ENCODE data around the gene CMTR2. TPM values are rescaled to one million over a fixed set of nuclear protein-coding genes. Genes with fewer than 3 reads are reported as not detected.

Gene CMTR2
- total RNA-seq, 1 donor from 2014 or later = 31.4 TPM

DNA sequence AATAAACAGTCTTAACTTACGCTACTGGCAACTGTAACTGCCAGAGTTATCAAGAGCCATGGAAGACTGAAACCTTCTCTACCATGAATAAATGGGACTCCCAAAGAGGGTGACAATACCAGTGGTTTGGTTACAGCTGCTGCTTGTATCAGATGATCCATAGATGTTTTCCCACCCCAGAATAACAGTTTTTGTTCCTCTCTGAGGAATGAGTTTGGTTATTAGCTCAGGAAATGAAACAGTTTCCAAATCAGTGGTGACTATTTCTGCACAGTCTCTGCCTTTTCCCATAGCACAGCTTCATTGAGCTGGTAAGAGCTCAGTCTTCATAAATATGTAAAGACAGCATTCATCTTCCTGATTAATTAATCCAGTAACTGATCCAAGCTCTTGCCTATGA is 44.7 kb downstream of the CMTR2 start:
- no peak overlapping the region for H3K27ac Mint-ChIP-seq

DNA sequence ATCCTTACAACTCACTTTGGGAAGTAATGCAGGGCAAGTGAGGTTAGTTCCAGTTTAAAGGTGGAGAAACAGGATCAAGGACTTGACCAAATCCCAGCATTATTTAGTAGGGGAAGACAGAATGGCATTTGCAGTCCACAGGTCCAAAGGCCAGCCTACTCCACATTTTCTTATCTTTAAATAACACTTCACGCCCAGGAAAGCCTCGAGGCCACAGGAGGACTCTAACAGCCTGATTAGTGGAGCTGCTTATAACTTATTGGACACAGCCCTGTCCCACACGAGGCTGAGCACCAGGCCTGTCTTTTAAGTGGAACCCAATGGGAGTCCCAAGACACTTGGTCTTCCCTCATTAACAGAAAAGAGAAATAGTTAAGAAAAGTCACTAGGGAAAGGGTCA is 46.6 kb downstream of the CMTR2 start:
- TF ChIP-seq, protein P1, sequence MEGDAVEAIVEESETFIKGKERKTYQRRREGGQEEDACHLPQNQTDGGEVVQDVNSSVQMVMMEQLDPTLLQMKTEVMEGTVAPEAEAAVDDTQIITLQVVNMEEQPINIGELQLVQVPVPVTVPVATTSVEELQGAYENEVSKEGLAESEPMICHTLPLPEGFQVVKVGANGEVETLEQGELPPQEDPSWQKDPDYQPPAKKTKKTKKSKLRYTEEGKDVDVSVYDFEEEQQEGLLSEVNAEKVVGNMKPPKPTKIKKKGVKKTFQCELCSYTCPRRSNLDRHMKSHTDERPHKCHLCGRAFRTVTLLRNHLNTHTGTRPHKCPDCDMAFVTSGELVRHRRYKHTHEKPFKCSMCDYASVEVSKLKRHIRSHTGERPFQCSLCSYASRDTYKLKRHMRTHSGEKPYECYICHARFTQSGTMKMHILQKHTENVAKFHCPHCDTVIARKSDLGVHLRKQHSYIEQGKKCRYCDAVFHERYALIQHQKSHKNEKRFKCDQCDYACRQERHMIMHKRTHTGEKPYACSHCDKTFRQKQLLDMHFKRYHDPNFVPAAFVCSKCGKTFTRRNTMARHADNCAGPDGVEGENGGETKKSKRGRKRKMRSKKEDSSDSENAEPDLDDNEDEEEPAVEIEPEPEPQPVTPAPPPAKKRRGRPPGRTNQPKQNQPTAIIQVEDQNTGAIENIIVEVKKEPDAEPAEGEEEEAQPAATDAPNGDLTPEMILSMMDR (IDR thresholded peaks at IDR 0.05; ENCODE audit: unreplicated experiment) = no peak
- Mint-ChIP-seq H3K4me3 (ENCODE audit: low read depth) (no peak overlapping the region), H3K36me3 (ENCODE audit: insufficient read depth) (no peaks in the 10 kb centered on the region), H3K4me1 (ENCODE audit: low read depth) (peaks cover 4% of the 10 kb centered on the region), H3K27ac (no peak overlapping the region), H3K9me3 (ENCODE audit: low read depth) (no peaks in the 10 kb centered on the region), H3K27me3 (no peaks in the 10 kb centered on the region)
- no peak for DNase-seq (ENCODE audit: low spot score, unreplicated experiment)

More for the DNA sequence above, 44.7 kb downstream of the CMTR2 start:
- H3K36me3 Mint-ChIP-seq (ENCODE audit: insufficient read depth) = no peaks in the 10 kb centered on the region
- DNase-seq (ENCODE audit: low spot score, unreplicated experiment) = no peak
- no peaks in the 10 kb centered on the region for H3K27me3 Mint-ChIP-seq
- no peaks in the 10 kb centered on the region for H3K9me3 Mint-ChIP-seq (ENCODE audit: low read depth)
- H3K4me3 Mint-ChIP-seq (ENCODE audit: low read depth) = no peak overlapping the region
- H3K4me1 Mint-ChIP-seq (ENCODE audit: low read depth) = peaks cover 4% of the 10 kb centered on the region
- TF ChIP-seq, protein P1 (IDR thresholded peaks at IDR 0.05; ENCODE audit: unreplicated experiment) = no peak

DNA sequence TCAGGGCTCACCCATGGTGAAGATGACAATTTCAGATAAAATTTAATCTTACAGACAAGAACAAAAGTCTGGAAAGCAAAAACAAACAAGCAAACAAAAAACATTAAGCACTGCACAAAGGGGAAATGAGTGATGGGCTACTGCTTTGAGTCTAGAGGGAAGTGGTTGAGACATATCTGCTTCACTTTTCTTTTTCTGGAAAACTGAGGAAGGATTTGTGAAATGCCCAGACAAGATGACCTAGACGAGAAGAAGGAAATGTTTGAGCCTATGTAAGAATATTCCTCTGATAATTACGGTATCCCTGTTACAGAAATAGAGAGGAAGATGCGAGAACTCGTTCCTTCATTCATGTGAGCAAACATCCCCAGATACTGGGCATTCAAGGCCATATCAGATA is 47.2 kb downstream of the CMTR2 start:
- TF ChIP-seq, protein P1 (IDR thresholded peaks at IDR 0.05; ENCODE audit: unreplicated experiment) = no peak
- Mint-ChIP-seq H3K27me3 (no peaks in the 10 kb centered on the region), H3K9me3 (ENCODE audit: low read depth) (peaks cover 3% of the 10 kb centered on the region), H3K27ac (no peak overlapping the region), H3K4me1 (ENCODE audit: low read depth) (peaks cover 4% of the 10 kb centered on the region), H3K4me3 (ENCODE audit: low read depth) (no peak overlapping the region), H3K36me3 (ENCODE audit: insufficient read depth) (no peaks in the 10 kb centered on the region)
- DNase-seq (ENCODE audit: low spot score, unreplicated experiment) = no peak

Other genes with a start within 250 kb of the CMTR2 start
- 21.7 and 25.7 TPM in 2 replicates for gene HYDIN, start 58.7 kb downstream of the CMTR2 start, total RNA-seq
- 0.96 and 2.2 TPM in 2 replicates for gene CALB2, start 69.3 kb upstream of the CMTR2 start, total RNA-seq
- not detected in 2 replicates for gene TLE7, start 152.7 kb upstream of the CMTR2 start, total RNA-seq
- gene ZNF23, start 172.8 kb upstream of the CMTR2 start, total RNA-seq = 11.4 and 11.8 TPM in 2 replicates
- gene ZNF19, start 199.9 kb upstream of the CMTR2 start, total RNA-seq = 15.7 and 17.1 TPM in 2 replicates
- 0.16 TPM in 1 of 2 replicates, not detected in the other for gene CHST4, start 237.0 kb upstream of the CMTR2 start, total RNA-seq